Heart right ventricle (tissue), 16 donors: ENCODE data around the gene BUB3. TPM values are rescaled to one million over a fixed set of nuclear protein-coding genes. Genes with fewer than 3 reads are reported as not detected.
A peak's percentile ranks its signal among the peaks of the same experiment; 100 is the strongest.

Source experiments
- ATAC-seq, 8 donors: fragments of 200-7000 bp; cut with Tn5 transposase; one replicate each; pipeline ENCODE4 v1.9.1; 2020; ENCODE audit warnings: mild to moderate bottlenecking in 8 of 8, moderate library complexity in 8 of 8, moderate number of reproducible peaks in 1 of 8
- DNase-seq, 2 donors: peaks; one replicate each; pipeline ENCODE4 v3.0.0-alpha.2; 2020
- H3K27ac ChIP-seq, 10 donors: fragments of 200-600 bp; sonication (generic) in 2 of 10; one replicate each; pipeline versions ENCODE4 v1.5.0 to v1.8.0; 2020 to 2022; ENCODE audit warnings: mild to moderate bottlenecking in 3 of 10
- H3K27me3 ChIP-seq, 7 donors: fragments of 200-600 bp; one replicate each; pipeline ENCODE4 v1.8.0; 2021 to 2022; ENCODE audit warnings: mild to moderate bottlenecking in 2 of 7
- H3K36me3 ChIP-seq, 9 donors: fragments of 200-600 bp; sonication (generic) in 1 of 9; one replicate each; pipeline versions ENCODE4 v1.5.0 to v1.8.0; 2020 to 2022; ENCODE audit warnings: mild to moderate bottlenecking in 2 of 9
- H3K4me1 ChIP-seq, 9 donors: fragments of 200-600 bp; sonication (generic) in 1 of 9; one replicate each; pipeline versions ENCODE4 v1.5.0 to v1.8.0; 2020 to 2022; ENCODE audit warnings: mild to moderate bottlenecking in 4 of 9
- H3K4me3 ChIP-seq, 10 donors: fragments of 200-600 bp; sonication (generic) in 2 of 10; one replicate each; pipeline versions ENCODE4 v1.5.0 to v1.8.0; 2020 to 2022; ENCODE audit warnings: mild to moderate bottlenecking in 7 of 10, moderate library complexity in 2 of 10
- H3K9me3 ChIP-seq, 11 donors: fragments of 200-600 bp in 10 of 11; sonication (generic) in 2 of 11; one replicate each; pipeline versions ENCODE4 v1.5.0 to v1.8.0; 2013 to 2022; ENCODE audit warnings: mild to moderate bottlenecking in 2 of 11, control low read depth in 1 of 11, moderate library complexity in 1 of 11
- WGBS, 2 donors: extraction: QIAGEN DNeasy Blood & Tissue Kit; methylation state at CpG; one replicate each; pipeline ENCODE4 v1.1.7; 2013; ENCODE audit warnings: inconsistent platforms in 1 of 2; 5-methylcytosine and 5-hydroxymethylcytosine counted together
- intact Hi-C, 10 donors: fragments of 100-400 bp; cut with DNase I; formaldehyde crosslinking; loops; one replicate each; pipeline versions ENCODE4 v1.11.1 to v1.14.2; 2022
- polyA plus RNA-seq, 2 donors: library from polyadenylated mRNA; stranded (reverse); fragments of 200-250 nt; gene quantifications; one replicate each; pipeline ENCODE4 v1.2.3, GENCODE V29; 2013
- total RNA-seq, 10 donors: library from RNA; stranded (reverse); fragmentation: NEBNext Ultra II Directional in 3 of 10; extraction: Animal tissue kit (Norgen Biotek cat#: 25700) in 3 of 10; gene quantifications; one replicate each; pipeline versions ENCODE4 v1.2.1 to v1.2.4, GENCODE V29; 2021 to 2023
- TF ChIP-seq, protein P1 (sequence below), 9 donors: fragments of 200-600 bp; sonication (generic) in 2 of 9; IDR thresholded peaks; one replicate each; pipeline versions ENCODE4 v1.5.0 to v1.8.0; 2021 to 2022; ENCODE audit warnings: antibody characterized with exemption in 9 of 9, mild to moderate bottlenecking in 5 of 9, moderate library complexity in 1 of 9
- donor health status: Arrhythmogenic right ventricular cardiomyopathy.
- donor health status: ischemic (EF 13 %, LVEDD 7.1; RV severe dilation, severe dysfunction).
- donor health status: healthy with polysubstance abuse.
- donor health status: DM: no; HTN: yes; CAD: no.
- donor health status: DM: no; HTN: no; CAD: no.
- donor health status: ischemic (EF 25% LVEDD 6.9; RV normal size, moderate dysfunction).
- donor health status: ischemic (EF 25% LVEDD 5.7; RV mildly dilated, moderate dysfunction).
- donor health status: healthy.
- donor health status: DM: yes; HTN: yes; CAD: no.
- donor health status: Ischemic cardiomyopathy.
- donor health status: ischemic (EF 35%, LVEDD 5.7; RV mildly dilated, moderate dysfunction).
- donor health status: nonischemic (EF 11% LVEDD 7.7; RV severe dilation, severe dysfunction).
- donor health status: DM: yes; HTN: yes; CAD: no.
- donor health status: PGD.
- donor health status: ischemic (EF 29% LVEDD 5.4; RV normal size, mild dysfunction).
- donor health status: nonischemic (EF 23%, LVEDD 6.1; RV moderate dilation, normal function).

BUB3 gene
- total and polyA plus RNA-seq, 12 donors: 11.4 to 42.0 (median 30.4) TPM

DNA sequence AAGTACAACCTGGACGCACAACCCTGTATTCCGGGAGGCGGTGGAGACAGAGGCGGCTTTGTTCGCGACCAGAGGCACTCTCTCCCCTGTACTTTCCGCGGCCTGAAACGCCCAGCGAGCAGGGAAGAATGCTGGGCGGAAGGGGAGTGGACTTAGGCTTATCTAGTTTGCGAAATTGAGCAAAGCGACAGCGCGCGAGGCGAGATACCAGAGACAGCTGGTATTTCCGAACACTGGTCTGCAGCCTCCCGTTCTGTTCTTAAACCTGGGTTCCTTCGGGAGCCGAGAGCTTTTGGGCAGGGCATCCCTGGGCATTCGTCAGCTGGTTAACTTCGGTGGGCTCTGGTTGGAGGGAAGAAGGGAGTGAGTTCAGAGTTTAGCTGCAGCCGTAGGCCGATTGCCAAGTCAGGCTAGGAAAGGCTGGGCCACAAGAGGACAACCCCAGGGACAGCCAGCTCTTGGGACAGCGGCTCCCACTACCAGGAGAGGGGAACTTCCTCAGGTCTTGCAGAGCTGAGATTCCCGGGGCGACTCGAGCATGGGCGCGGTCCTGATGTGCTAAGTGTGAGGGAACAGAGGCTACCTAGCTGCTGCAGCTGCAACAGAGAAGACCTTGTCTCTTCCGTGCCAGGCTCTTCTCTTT lies 14.6 kb upstream of the BUB3 start:
- H3K27me3 ChIP-seq: peaks cover 86 to 100% (median 100%) of the 10 kb centered on the region in 7 donors
- no peak for ATAC-seq
- H3K4me3 ChIP-seq: no peak overlapping the region
- intact Hi-C loops: loop anchor here in 3 of 10 donors (10.0 kb wide), 2 partner anchors 245 to 825 kb away; no protein-coding TSS in a partner anchor
- WGBS, 2 donors: 1 to 3% methylated on average over 32 of the region's 32 CpGs
- no peak for DNase-seq
- H3K4me1 ChIP-seq: peaks cover 20 to 58% (median 44%) of the 10 kb centered on the region in 9 donors
- no peak overlapping the region for H3K27ac ChIP-seq
- H3K36me3 ChIP-seq: no peaks in the 10 kb centered on the region
- no peaks in the 10 kb centered on the region for H3K9me3 ChIP-seq
- TF ChIP-seq, protein P1, sequence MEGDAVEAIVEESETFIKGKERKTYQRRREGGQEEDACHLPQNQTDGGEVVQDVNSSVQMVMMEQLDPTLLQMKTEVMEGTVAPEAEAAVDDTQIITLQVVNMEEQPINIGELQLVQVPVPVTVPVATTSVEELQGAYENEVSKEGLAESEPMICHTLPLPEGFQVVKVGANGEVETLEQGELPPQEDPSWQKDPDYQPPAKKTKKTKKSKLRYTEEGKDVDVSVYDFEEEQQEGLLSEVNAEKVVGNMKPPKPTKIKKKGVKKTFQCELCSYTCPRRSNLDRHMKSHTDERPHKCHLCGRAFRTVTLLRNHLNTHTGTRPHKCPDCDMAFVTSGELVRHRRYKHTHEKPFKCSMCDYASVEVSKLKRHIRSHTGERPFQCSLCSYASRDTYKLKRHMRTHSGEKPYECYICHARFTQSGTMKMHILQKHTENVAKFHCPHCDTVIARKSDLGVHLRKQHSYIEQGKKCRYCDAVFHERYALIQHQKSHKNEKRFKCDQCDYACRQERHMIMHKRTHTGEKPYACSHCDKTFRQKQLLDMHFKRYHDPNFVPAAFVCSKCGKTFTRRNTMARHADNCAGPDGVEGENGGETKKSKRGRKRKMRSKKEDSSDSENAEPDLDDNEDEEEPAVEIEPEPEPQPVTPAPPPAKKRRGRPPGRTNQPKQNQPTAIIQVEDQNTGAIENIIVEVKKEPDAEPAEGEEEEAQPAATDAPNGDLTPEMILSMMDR (IDR thresholded peaks at IDR 0.05): no peak

DNA sequence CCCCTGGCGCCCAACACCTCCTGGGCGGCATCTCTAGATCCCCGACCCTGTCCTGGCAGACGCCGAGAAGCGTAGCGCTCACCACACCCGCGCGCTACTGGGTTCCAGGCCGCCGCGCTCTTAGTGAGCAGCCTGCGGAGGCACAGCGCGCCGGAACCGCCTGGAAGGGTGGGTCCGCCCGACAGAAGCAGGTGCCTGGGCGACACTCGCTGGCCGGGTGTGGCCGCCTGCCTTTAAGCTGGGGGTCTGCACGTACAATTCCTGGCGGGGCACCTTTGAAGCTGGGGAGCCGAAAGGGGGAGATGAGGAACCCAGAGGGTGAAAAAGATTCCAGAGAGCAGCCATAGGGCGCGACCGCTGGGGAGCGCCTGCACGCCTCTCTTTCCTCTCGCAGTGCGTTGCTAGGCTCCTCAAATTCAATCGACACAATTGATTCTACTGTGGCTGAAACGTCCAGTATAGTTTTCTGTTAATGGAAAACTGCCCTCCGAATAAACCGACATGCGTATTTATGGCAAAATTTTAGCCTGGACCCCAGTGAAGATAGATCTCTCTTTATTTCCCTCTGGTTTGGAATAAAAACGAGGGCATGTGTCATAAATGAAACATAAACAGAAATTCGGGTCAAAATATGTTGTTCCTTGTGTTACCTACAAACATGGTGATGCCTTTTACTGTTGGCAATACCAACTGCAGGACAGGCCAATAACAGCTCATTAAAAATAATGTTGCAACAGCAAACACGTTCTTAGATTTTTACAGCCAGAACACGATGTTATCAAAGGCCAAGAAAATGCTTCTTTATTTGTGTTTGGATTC lies 13.8 kb upstream of the BUB3 start:
- H3K36me3 ChIP-seq: no peaks in the 10 kb centered on the region

DNA sequence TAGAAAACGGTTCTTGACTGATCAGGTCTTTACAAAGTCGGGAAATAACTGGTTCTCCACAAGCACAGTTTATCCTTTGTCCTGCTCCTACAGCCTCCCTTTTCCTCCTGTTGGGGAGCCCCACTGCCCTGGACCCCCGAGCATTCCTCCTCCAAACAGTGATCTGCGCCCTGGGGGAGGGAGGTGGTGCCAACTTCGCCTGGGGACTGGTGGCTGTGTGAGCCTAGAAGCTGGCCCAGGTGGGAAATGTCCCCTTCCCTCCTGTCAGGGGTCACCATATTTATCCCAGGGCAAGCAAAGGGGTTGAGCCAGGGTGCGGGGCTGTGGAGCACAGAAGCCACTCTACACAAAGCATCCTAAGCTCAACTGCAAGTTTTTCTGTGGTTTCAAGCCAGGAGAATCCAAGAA lies 13.2 kb upstream of the BUB3 start:
- peaks cover 11 to 54% (median 34%) of the 10 kb centered on the region in 9 donors for H3K4me1 ChIP-seq
- H3K9me3 ChIP-seq: no peaks in the 10 kb centered on the region
- intact Hi-C loops: no loop called here
- H3K36me3 ChIP-seq: no peaks in the 10 kb centered on the region
- 3 to 7% methylated on average over 6 of the region's 6 CpGs for WGBS, 2 donors
- TF ChIP-seq, protein P1 (IDR thresholded peaks at IDR 0.05): no peak
- ATAC-seq: no peak
- H3K27ac ChIP-seq: no peak overlapping the region
- H3K4me3 ChIP-seq: no peak overlapping the region
- DNase-seq: no peak
- peaks cover 78 to 100% (median 100%) of the 10 kb centered on the region in 7 donors for H3K27me3 ChIP-seq

More for the DNA sequence above, 13.8 kb upstream of the BUB3 start:
- ATAC-seq (no peak), DNase-seq (no peak)
- intact Hi-C loops: no loop called here
- Histone ChIP-seq H3K27ac (no peak overlapping the region), H3K4me3 (no peak overlapping the region), H3K9me3 (no peaks in the 10 kb centered on the region), H3K27me3 (peaks cover 78 to 100% (median 100%) of the 10 kb centered on the region in 7 donors), H3K4me1 (peaks cover 13 to 58% (median 37%) of the 10 kb centered on the region in 9 donors)
- TF ChIP-seq, protein P1 (IDR thresholded peaks at IDR 0.05): peak in 1 of 9 donors; percentile 15
- 3 to 4% methylated on average over 43 of the region's 43 CpGs for WGBS, 2 donors

DNA sequence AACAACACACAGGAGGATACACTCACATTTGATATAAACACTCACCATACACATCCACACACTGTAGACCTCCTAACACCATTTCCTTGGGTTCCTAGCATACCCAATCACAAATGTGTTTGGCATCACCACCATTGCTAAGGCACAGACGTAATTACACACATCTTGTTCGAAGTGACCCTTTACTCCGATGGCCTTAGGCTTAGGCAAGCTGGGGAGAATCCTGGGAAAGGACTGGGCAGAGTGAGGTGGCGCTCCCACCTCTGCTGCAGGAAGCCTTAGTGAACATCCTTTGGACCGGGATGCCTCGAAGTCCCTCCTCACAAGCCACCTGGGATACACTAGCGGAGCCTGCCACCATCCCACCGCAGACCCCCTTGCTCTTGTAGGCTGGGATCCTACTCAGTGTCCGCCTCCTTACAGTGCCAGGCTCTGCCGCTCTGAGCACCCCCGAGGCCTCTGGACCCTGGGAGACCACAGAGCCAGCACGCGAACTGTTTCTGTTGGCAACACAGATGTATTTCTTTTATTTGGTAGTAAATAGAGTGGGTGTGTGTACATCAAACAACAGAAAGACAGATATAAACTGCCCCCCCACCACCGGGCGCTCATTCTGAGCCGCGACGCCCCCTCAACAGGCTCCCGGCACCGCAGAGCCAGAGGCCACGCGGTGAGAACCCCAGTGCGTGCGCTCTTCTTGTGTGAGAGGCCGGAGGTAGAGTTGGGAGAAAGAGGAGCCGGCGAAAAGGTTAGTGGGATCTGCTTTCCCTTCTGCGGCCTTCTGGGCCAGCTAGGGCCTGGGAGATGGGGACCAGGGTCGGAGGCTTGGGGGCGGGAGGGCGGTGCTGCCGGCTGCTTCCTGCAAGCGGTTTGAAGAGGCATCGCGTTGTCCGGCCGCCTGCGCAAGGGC lies 12.2 kb upstream of the BUB3 start:
- H3K4me1 ChIP-seq: peaks cover 10 to 51% (median 28%) of the 10 kb centered on the region in 9 donors
- intact Hi-C loops: no loop called here

More for the DNA sequence above, 12.2 kb upstream of the BUB3 start:
- TF ChIP-seq, protein P1 (IDR thresholded peaks at IDR 0.05): no peak
- Histone ChIP-seq H3K9me3 (no peaks in the 10 kb centered on the region), H3K27ac (no peak overlapping the region), H3K4me3 (no peak overlapping the region), H3K27me3 (peaks cover 72 to 100% (median 100%) of the 10 kb centered on the region in 7 donors), H3K36me3 (no peaks in the 10 kb centered on the region)
- no peak for DNase-seq
- ATAC-seq: no peak
- 6 to 9% methylated on average over 37 to 38 of the region's 38 CpGs for WGBS, 2 donors
